H9 (cell line): ENCODE data around the gene RASSF3. TPM values are rescaled to one million over a fixed set of nuclear protein-coding genes. Genes with fewer than 3 reads are reported as not detected.
A peak's percentile ranks its signal among the peaks of the same experiment; 100 is the strongest.

Experiments
- DNase-seq: peaks from one replicate; pipeline ENCODE4 v3.0.0-alpha.2; 2017
- H2AFZ ChIP-seq: one replicate; pipeline ENCODE4 v1.6.1; 2013; ENCODE audit warnings: mild to moderate bottlenecking, low read length, control low read depth, moderate library complexity
- H2AK5ac ChIP-seq: 2 replicates; pipeline ENCODE4 v1.6.1; 2013; ENCODE audit warnings: low read length, control low read depth, mixed read lengths; ENCODE audit not compliant: insufficient read length
- H2BK120ac ChIP-seq: one replicate; pipeline ENCODE4 v1.6.1; 2013; ENCODE audit warnings: low read depth, mild to moderate bottlenecking, low read length, control low read depth, inconsistent platforms; ENCODE audit not compliant: poor library complexity, severe bottlenecking
- H2BK12ac ChIP-seq: 2 replicates; pipeline ENCODE4 v1.6.1; 2013; ENCODE audit warnings: low read length, control low read depth, mixed read lengths, low read depth; ENCODE audit not compliant: insufficient read length
- H2BK15ac ChIP-seq: 2 replicates; pipeline ENCODE4 v1.6.1; 2013; ENCODE audit warnings: low read depth, low read length, control low read depth
- H2BK20ac ChIP-seq: one replicate; pipeline ENCODE4 v1.6.1; 2013; ENCODE audit warnings: low read depth, mild to moderate bottlenecking, low read length, control low read depth, inconsistent platforms; ENCODE audit not compliant: poor library complexity, severe bottlenecking
- H2BK5ac ChIP-seq: 2 replicates; pipeline ENCODE4 v1.6.1; 2013; ENCODE audit warnings: low read length, control low read depth, mixed read lengths; ENCODE audit not compliant: insufficient read length
- H3K14ac ChIP-seq: 2 replicates; pipeline ENCODE4 v1.6.1; 2013; ENCODE audit warnings: low read length, control low read depth; ENCODE audit not compliant: insufficient read depth
- H3K18ac ChIP-seq: 2 replicates; pipeline ENCODE4 v1.6.1; 2013; ENCODE audit warnings: low read depth, mild to moderate bottlenecking, mixed read lengths, low read length, control low read depth; ENCODE audit not compliant: insufficient read length
- H3K23ac ChIP-seq: 2 replicates; pipeline ENCODE4 v1.6.1; 2013; ENCODE audit warnings: low read length, control low read depth, mixed read lengths, low read depth; ENCODE audit not compliant: insufficient read length
- H3K23me2 ChIP-seq: 2 replicates; pipeline ENCODE4 v1.6.1; 2013; ENCODE audit warnings: low read depth, mild to moderate bottlenecking, mixed read lengths, low read length, control low read depth; ENCODE audit not compliant: insufficient read length, poor library complexity, severe bottlenecking
- H3K27ac ChIP-seq: 2 replicates; pipeline ENCODE4 v1.5.1; 2013; ENCODE audit warnings: low read length, control low read depth, mixed read lengths, low read depth; ENCODE audit not compliant: insufficient read length
- H3K27me3 ChIP-seq: 2 replicates; pipeline ENCODE4 v1.6.1; 2013; ENCODE audit warnings: low read length, control low read depth, inconsistent platforms; ENCODE audit not compliant: insufficient read depth
- H3K4ac ChIP-seq: 2 replicates; pipeline ENCODE4 v1.6.1; 2013; ENCODE audit warnings: low read depth, mild to moderate bottlenecking, control low read depth, inconsistent platforms, low read length, moderate library complexity
- H3K4me1 ChIP-seq: 2 replicates; pipeline ENCODE4 v1.6.1; 2013; ENCODE audit warnings: low read length, control low read depth, inconsistent platforms; ENCODE audit not compliant: insufficient read depth
- H3K4me2 ChIP-seq: 2 replicates; pipeline ENCODE4 v1.6.1; 2013; ENCODE audit warnings: low read length, control low read depth, mixed read lengths; ENCODE audit not compliant: insufficient read length, insufficient read depth
- H3K56ac ChIP-seq: 2 replicates; pipeline ENCODE4 v1.6.1; 2013; ENCODE audit warnings: low read depth, mild to moderate bottlenecking, mixed read lengths, low read length, control low read depth; ENCODE audit not compliant: insufficient read length
- H3K79me1 ChIP-seq: 2 replicates; pipeline ENCODE4 v1.6.1; 2013; ENCODE audit warnings: low read depth, mild to moderate bottlenecking, moderate library complexity, low read length, control low read depth, inconsistent platforms; ENCODE audit not compliant: insufficient read depth, poor library complexity, severe bottlenecking
- H3K79me2 ChIP-seq: 2 replicates; pipeline ENCODE4 v1.6.1; 2013; ENCODE audit warnings: low read length, control low read depth, inconsistent platforms; ENCODE audit not compliant: insufficient read depth
- H3K9ac ChIP-seq: 2 replicates; pipeline ENCODE4 v1.6.1; 2013; ENCODE audit warnings: low read length, control low read depth, mixed read lengths; ENCODE audit not compliant: insufficient read length; ENCODE audit errors: extremely low read depth
- H3K9me3 ChIP-seq: one replicate; pipeline ENCODE4 v1.6.1; 2013; ENCODE audit warnings: low read depth, low read length, inconsistent platforms; ENCODE audit not compliant: control insufficient read depth
- H3T11ph ChIP-seq: one replicate; pipeline ENCODE4 v1.6.1; 2013; ENCODE audit warnings: mild to moderate bottlenecking, low read length, control low read depth, inconsistent platforms
- H4K20me1 ChIP-seq: one replicate; pipeline ENCODE4 v1.6.1; 2013; ENCODE audit not compliant: control insufficient read depth, insufficient read length, insufficient read depth
- H4K5ac ChIP-seq: 2 replicates; pipeline ENCODE4 v1.6.1; 2013; ENCODE audit warnings: low read depth, mild to moderate bottlenecking, mixed read lengths, low read length, control low read depth; ENCODE audit not compliant: insufficient read length
- H4K8ac ChIP-seq: replicated peaks from 2 replicates; pipeline ENCODE4 v1.6.1; 2013; ENCODE audit warnings: low read length, control low read depth, mixed read lengths, low read depth; ENCODE audit not compliant: insufficient read length
- H4K91ac ChIP-seq: 2 replicates; pipeline ENCODE4 v1.6.1; 2013; ENCODE audit warnings: low read depth, mild to moderate bottlenecking, moderate library complexity, mixed read lengths, low read length, control low read depth; ENCODE audit not compliant: insufficient read length
- H3K27ac Mint-ChIP-seq, 3 experiments: 2 replicates in 2 of 3; 3 replicates in 1 of 3; pipeline ENCODE4 v1.8.0; 2020 to 2021; ENCODE audit warnings: mixed read lengths in 3 of 3, mild to moderate bottlenecking in 1 of 3, moderate library complexity in 1 of 3
- H3K27me3 Mint-ChIP-seq: 2 replicates; pipeline ENCODE4 v1.8.0; 2021; ENCODE audit warnings: low read depth, mild to moderate bottlenecking, moderate library complexity, mixed read lengths
- H3K36me3 Mint-ChIP-seq, 3 experiments: 2 replicates in 2 of 3; 3 replicates in 1 of 3; pipeline ENCODE4 v1.8.0; 2020 to 2021; ENCODE audit warnings: low read depth in 3 of 3, mixed read lengths in 3 of 3; ENCODE audit not compliant: insufficient read depth in 1 of 3
- H3K4me1 Mint-ChIP-seq, 2 experiments: 2 replicates each; pipeline ENCODE4 v1.8.0; 2020; ENCODE audit warnings: mixed read lengths in 2 of 2
- H3K4me3 Mint-ChIP-seq, 2 experiments: 2 replicates in 1 of 2; 3 replicates in 1 of 2; pipeline ENCODE4 v1.8.0; 2020 to 2021; ENCODE audit warnings: mild to moderate bottlenecking in 2 of 2, mixed read lengths in 2 of 2, moderate library complexity in 1 of 2
- H3K9me3 Mint-ChIP-seq, 2 experiments: 2 replicates in 1 of 2; 3 replicates in 1 of 2; pipeline ENCODE4 v1.8.0; 2020; ENCODE audit warnings: mild to moderate bottlenecking in 2 of 2, mixed read lengths in 2 of 2, moderate library complexity in 1 of 2
- WGBS: extraction: QIAGEN DNeasy Blood & Tissue Kit; methylation state at CpG from one replicate; pipeline ENCODE4 v1.1.7; 2013; ENCODE audit warnings: missing lambda C conversion rate, low lambda C conversion rate, mixed read lengths; ENCODE audit not compliant: insufficient read length; ENCODE audit errors: extremely low coverage; 5-methylcytosine and 5-hydroxymethylcytosine counted together
- total RNA-seq: library from RNA; stranded (reverse); gene quantifications from 2 replicates; pipeline ENCODE4 v1.2.1, GENCODE V29; 2021
- TF ChIP-seq, protein P1 (sequence below): fragments of 200-600 bp; sonication (generic); conservative IDR thresholded peaks from 3 replicates; pipeline ENCODE4 v1.8.0; 2021; ENCODE audit warnings: antibody characterized with exemption, mild to moderate bottlenecking

The RASSF3 gene
- total RNA-seq, 1 experiment from 2014 or later: 45.1 TPM

DNA sequence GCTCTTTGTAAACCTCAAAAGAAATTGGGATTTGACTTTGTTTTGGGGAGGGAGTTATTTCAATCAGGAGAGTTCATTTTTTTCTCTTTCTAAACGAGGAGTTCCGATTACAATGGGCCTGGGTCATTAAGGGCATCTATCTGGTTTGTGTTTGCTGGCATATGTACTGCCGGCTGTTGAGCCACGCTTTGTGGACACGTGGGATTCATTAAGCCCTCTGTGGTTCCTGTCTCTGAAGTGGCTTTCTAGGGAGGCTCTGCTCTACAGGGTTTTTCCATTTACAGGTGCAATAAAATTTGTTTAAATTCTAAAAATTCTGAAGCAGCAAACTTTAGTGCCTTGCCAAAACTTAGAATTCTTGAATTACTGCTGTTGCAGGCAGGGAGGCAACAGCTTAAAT lies 91.0 kb downstream of the RASSF3 start:
- Histone ChIP-seq H2BK120ac (no peak overlapping the region), H2AFZ (no peak overlapping the region), H3K27ac (no peak overlapping the region), H3K9ac (no peak overlapping the region), H2AK5ac (no peak overlapping the region), H3K4me2 (no peak overlapping the region), H2BK20ac (no peak overlapping the region), H2BK15ac (no peak overlapping the region), H3K27me3 (no peaks in the 10 kb centered on the region), H3K14ac (no peak overlapping the region), H3K9me3 (no peaks in the 10 kb centered on the region), H3K4ac (no peak overlapping the region), H4K91ac (no peak overlapping the region), H4K20me1 (no peaks in the 10 kb centered on the region), H3T11ph (no peak overlapping the region), H3K18ac (no peak overlapping the region), H3K56ac (no peak overlapping the region), H3K79me2 (no peaks in the 10 kb centered on the region), H3K23me2 (no peaks in the 10 kb centered on the region), H3K4me1 (no peaks in the 10 kb centered on the region), H3K79me1 (no peaks in the 10 kb centered on the region), H4K5ac (no peak overlapping the region), H4K8ac (no peak overlapping the region), H3K23ac (no peak overlapping the region), H2BK12ac (no peak overlapping the region), H2BK5ac (no peak overlapping the region)
- Mint-ChIP-seq H3K9me3 (no peaks in the 10 kb centered on the region), H3K4me1 (peaks cover 0 to 11% of the 10 kb centered on the region in 2 experiments; a peak in 2 of 4 replicates), H3K4me3 (no peak overlapping the region), H3K27ac (peak overlapping the region in 2 of 3 experiments; percentile 11 to 58; a peak in 2 of 7 replicates), H3K36me3 (peaks cover 0 to 13% (median 3%) of the 10 kb centered on the region in 3 experiments; a peak in 4 of 7 replicates), H3K27me3 (no peaks in the 10 kb centered on the region; the same call in 1 of the 2 replicates)
- DNase-seq: no peak
- no CpG with 5 or more reads among the region's 5 CpGs for WGBS
- TF ChIP-seq, protein P1, sequence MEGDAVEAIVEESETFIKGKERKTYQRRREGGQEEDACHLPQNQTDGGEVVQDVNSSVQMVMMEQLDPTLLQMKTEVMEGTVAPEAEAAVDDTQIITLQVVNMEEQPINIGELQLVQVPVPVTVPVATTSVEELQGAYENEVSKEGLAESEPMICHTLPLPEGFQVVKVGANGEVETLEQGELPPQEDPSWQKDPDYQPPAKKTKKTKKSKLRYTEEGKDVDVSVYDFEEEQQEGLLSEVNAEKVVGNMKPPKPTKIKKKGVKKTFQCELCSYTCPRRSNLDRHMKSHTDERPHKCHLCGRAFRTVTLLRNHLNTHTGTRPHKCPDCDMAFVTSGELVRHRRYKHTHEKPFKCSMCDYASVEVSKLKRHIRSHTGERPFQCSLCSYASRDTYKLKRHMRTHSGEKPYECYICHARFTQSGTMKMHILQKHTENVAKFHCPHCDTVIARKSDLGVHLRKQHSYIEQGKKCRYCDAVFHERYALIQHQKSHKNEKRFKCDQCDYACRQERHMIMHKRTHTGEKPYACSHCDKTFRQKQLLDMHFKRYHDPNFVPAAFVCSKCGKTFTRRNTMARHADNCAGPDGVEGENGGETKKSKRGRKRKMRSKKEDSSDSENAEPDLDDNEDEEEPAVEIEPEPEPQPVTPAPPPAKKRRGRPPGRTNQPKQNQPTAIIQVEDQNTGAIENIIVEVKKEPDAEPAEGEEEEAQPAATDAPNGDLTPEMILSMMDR: no peak
